GM21423 (cell line): ENCODE results near the gene STMP1.

ENCODE experiments used
- ATAC-seq: cut with Tn5 transposase; IDR thresholded peaks from one replicate; pipeline ENCODE4 v1.9.1; 2021; ENCODE audit warnings: mild to moderate bottlenecking, moderate library complexity; ENCODE audit not compliant: unreplicated experiment

Gene STMP1

GRCh38 chr7:135693558-135693957 is 31.2 kb downstream of the STMP1 start:
- ATAC-seq = no peak

- no peak for ATAC-seq
Observed at GRCh38 chr7:135697276-135698049, 35.1 kb downstream of the STMP1 start.

- no peak for ATAC-seq
Observed at GRCh38 chr7:135704074-135704473, 41.8 kb downstream of the STMP1 start.

GRCh38 chr7:135704698-135705097 is 42.4 kb downstream of the STMP1 start:
- ATAC-seq = no peak

GRCh38 chr7:135706038-135706742 is 43.9 kb downstream of the STMP1 start:
- ATAC-seq = no peak

GRCh38 chr7:135706858-135707569 is 44.7 kb downstream of the STMP1 start:
- ATAC-seq = no peak

GRCh38 chr7:135707570-135707966 is 45.3 kb downstream of the STMP1 start:
- ATAC-seq = no peak

GRCh38 chr7:135708041-135708440 is 45.7 kb downstream of the STMP1 start:
- ATAC-seq = no peak

- no peak for ATAC-seq
Observed at GRCh38 chr7:135709508-135709907, 47.2 kb downstream of the STMP1 start.

- no peak for ATAC-seq
Observed at GRCh38 chr7:135710417-135711138, 48.3 kb downstream of the STMP1 start.

GRCh38 chr7:135711139-135711469 is 48.8 kb downstream of the STMP1 start:
- ATAC-seq = no peak

GRCh38 chr7:135712182-135712782 is 50.0 kb downstream of the STMP1 start:
- ATAC-seq = no peak

GRCh38 chr7:135712796-135713195 is 50.5 kb downstream of the STMP1 start:
- no peak for ATAC-seq

GRCh38 chr7:135713836-135714470 is 51.6 kb downstream of the STMP1 start:
- ATAC-seq = no peak

GRCh38 chr7:135714534-135715009 is 52.3 kb downstream of the STMP1 start:
- no peak for ATAC-seq

- ATAC-seq = no peak
Observed at GRCh38 chr7:135715055-135715522, 52.8 kb downstream of the STMP1 start.

GRCh38 chr7:135715673-135716072 is 53.4 kb downstream of the STMP1 start:
- no peak for ATAC-seq

GRCh38 chr7:135716677-135717238 is 54.4 kb downstream of the STMP1 start:
- no peak for ATAC-seq

- ATAC-seq = no peak
Observed at GRCh38 chr7:135717693-135718092, 55.4 kb downstream of the STMP1 start.

GRCh38 chr7:135718219-135718618 is 55.9 kb downstream of the STMP1 start:
- ATAC-seq = no peak
